Keratinocyte (primary cell): Measurements from ENCODE around the gene TMEM45B. TPM values are rescaled to one million over a fixed set of nuclear protein-coding genes. Genes with fewer than 3 reads are reported as not detected.
"Not testable (repeated sequence)": the region's sequence is repeated elsewhere in the genome, so short reads cannot be mapped to it uniquely, and the experiment has no call there.

Experiments
- DNase-seq: peaks from one replicate; pipeline ENCODE4 v3.0.0-alpha.2; 2011; ENCODE audit warnings: low read depth, missing footprints, low spot score
- FAIRE-seq: peaks from 2 replicates; lab custom pipeline; 2011; peaks lifted over from hg19 to GRCh38; lab: Jason Lieb, UNC
- H2AFZ ChIP-seq: 2 replicates; pipeline ENCODE4 v1.6.0; 2012; ENCODE audit warnings: low read length, control low read depth, inconsistent platforms; ENCODE audit not compliant: control insufficient read depth
- H3K27ac ChIP-seq: 2 replicates; pipeline ENCODE4 v1.5.1; 2011; ENCODE audit warnings: low read length; ENCODE audit not compliant: control insufficient read depth, insufficient read depth
- H3K27me3 ChIP-seq: 3 replicates; pipeline ENCODE4 v1.6.0; 2011; ENCODE audit warnings: low read length; ENCODE audit not compliant: control insufficient read depth, insufficient read depth; ENCODE audit errors: extremely low read depth
- H3K36me3 ChIP-seq, 2 experiments: 2 replicates in 1 of 2; 3 replicates in 1 of 2; pipeline ENCODE4 v1.5.1; 2011; ENCODE audit warnings: low read length in 2 of 2, mild to moderate bottlenecking in 1 of 2; ENCODE audit not compliant: control insufficient read depth in 2 of 2, insufficient read depth in 2 of 2; ENCODE audit errors: extremely low read depth in 1 of 2
- H3K4me1 ChIP-seq: 3 replicates; pipeline ENCODE4 v1.5.1; 2011; ENCODE audit warnings: low read length; ENCODE audit not compliant: control insufficient read depth, insufficient read depth; ENCODE audit errors: extremely low read depth
- H3K4me2 ChIP-seq: 3 replicates; pipeline ENCODE4 v1.6.0; 2011; ENCODE audit warnings: low read depth, low read length; ENCODE audit not compliant: control insufficient read depth, insufficient read depth; ENCODE audit errors: extremely low read depth
- H3K4me3 ChIP-seq, 3 experiments: fragments of 200-600 bp in 1 of 3; sonication (generic) in 1 of 3; 2 replicates in 2 of 3; 3 replicates in 1 of 3; pipeline ENCODE4 v1.5.1; 2011 to 2016; ENCODE audit warnings: low read length in 3 of 3, mild to moderate bottlenecking in 3 of 3, control low read depth in 2 of 3, inconsistent platforms in 1 of 3, low read depth in 1 of 3, mixed read lengths in 1 of 3, mixed run types in 1 of 3, moderate library complexity in 1 of 3; ENCODE audit not compliant: control insufficient read depth in 2 of 3, insufficient read depth in 2 of 3; ENCODE audit errors: extremely low read depth in 1 of 3
- H3K79me2 ChIP-seq: 2 replicates; pipeline ENCODE4 v1.6.0; 2012; ENCODE audit warnings: low read length; ENCODE audit not compliant: control insufficient read depth, insufficient read depth
- H3K9ac ChIP-seq: 3 replicates; pipeline ENCODE4 v1.6.0; 2011; ENCODE audit warnings: low read length; ENCODE audit not compliant: control insufficient read depth, insufficient read depth; ENCODE audit errors: extremely low read depth
- H3K9me1 ChIP-seq: 3 replicates; pipeline ENCODE4 v1.6.0; 2011; ENCODE audit warnings: low read length; ENCODE audit not compliant: control insufficient read depth, insufficient read depth; ENCODE audit errors: extremely low read depth
- H3K9me3 ChIP-seq: 2 replicates; pipeline ENCODE4 v1.5.1; 2012; ENCODE audit warnings: low read depth, low read length; ENCODE audit not compliant: control insufficient read depth
- H4K20me1 ChIP-seq: 3 replicates; pipeline ENCODE4 v1.6.0; 2011; ENCODE audit warnings: low read length; ENCODE audit not compliant: control insufficient read depth, insufficient read depth; ENCODE audit errors: extremely low read depth
- EZH2 ChIP-seq: IDR thresholded peaks from one replicate; pipeline ENCODE4 v1.6.1; 2012; ENCODE audit warnings: inconsistent platforms, mild to moderate bottlenecking, low read length, moderate library complexity
- dilution Hi-C: fragments of 300-500 bp; cut with MboI; formaldehyde crosslinking; loops from one replicate; pipeline ENCODE4 v1.7.0; 2020; ENCODE audit warnings: low sequenced_read_pairs; ENCODE audit not compliant: extremely low pct_ligation_motif_present
- polyA plus RNA-seq, 5 experiments: library from polyadenylated mRNA; depleted of rRNA in 3 of 5; stranded (reverse) in 3 of 5; stranded (forward) in 1 of 5; unstranded in 1 of 5; fragments of >200 nt; gene quantifications; 1 replicate in 1 of 5; 2 replicates in 3 of 5; 3 replicates in 1 of 5; pipeline versions ENCODE4 v1.2.1 to v1.2.3, GENCODE V29; 2011 to 2012; ENCODE audit warnings: missing spikeins in 2 of 5, low read depth in 1 of 5, low replicate concordance in 1 of 5
- TF ChIP-seq, protein P1 (sequence below), 3 experiments: IDR thresholded peaks in 1 of 3; conservative IDR thresholded peaks in 1 of 3; optimal IDR thresholded peaks in 1 of 3; 2 replicates in 2 of 3; 3 replicates in 1 of 3; pipeline versions ENCODE3 to v1.5.1; 2011; ENCODE audit warnings: low read length in 3 of 3, mild to moderate bottlenecking in 3 of 3, moderate library complexity in 2 of 3, control low read depth in 1 of 3, inconsistent platforms in 1 of 3; ENCODE audit not compliant: insufficient read depth in 2 of 3; ENCODE audit errors: extremely low read depth in 1 of 3

Gene TMEM45B
- polyA plus RNA-seq, 1 donor (not counting 4 experiments of a cell fraction or from before 2014, with no cell fraction given): 2.6 TPM

- FAIRE-seq (no peak), DNase-seq (no peak)
- TF ChIP-seq, protein P1, sequence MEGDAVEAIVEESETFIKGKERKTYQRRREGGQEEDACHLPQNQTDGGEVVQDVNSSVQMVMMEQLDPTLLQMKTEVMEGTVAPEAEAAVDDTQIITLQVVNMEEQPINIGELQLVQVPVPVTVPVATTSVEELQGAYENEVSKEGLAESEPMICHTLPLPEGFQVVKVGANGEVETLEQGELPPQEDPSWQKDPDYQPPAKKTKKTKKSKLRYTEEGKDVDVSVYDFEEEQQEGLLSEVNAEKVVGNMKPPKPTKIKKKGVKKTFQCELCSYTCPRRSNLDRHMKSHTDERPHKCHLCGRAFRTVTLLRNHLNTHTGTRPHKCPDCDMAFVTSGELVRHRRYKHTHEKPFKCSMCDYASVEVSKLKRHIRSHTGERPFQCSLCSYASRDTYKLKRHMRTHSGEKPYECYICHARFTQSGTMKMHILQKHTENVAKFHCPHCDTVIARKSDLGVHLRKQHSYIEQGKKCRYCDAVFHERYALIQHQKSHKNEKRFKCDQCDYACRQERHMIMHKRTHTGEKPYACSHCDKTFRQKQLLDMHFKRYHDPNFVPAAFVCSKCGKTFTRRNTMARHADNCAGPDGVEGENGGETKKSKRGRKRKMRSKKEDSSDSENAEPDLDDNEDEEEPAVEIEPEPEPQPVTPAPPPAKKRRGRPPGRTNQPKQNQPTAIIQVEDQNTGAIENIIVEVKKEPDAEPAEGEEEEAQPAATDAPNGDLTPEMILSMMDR (optimal IDR thresholded peaks at IDR 0.05 in 1 of 3, IDR thresholded peaks at IDR 0.05 in 1 of 3, conservative IDR thresholded peaks at IDR 0.05 in 1 of 3; ENCODE audit: extremely low read depth in 1 of 3, insufficient read depth in 2 of 3, low read length in 3 of 3): no peak
- no peak for TF ChIP-seq EZH2
- Histone ChIP-seq H3K4me3 (no peak overlapping the region), H4K20me1 (no peaks in the 10 kb centered on the region), H3K27me3 (peaks cover 8% of the 10 kb centered on the region), H2AFZ (no peak overlapping the region), H3K9ac (no peak overlapping the region), H3K79me2 (no peaks in the 10 kb centered on the region), H3K27ac (no peak overlapping the region), H3K9me3 (no peaks in the 10 kb centered on the region), H3K9me1 (no peaks in the 10 kb centered on the region), H3K4me1 (peaks cover 15% of the 10 kb centered on the region), H3K36me3 (no peaks in the 10 kb centered on the region), H3K4me2 (no peak overlapping the region)
- dilution Hi-C loops: no loop called here
Measured at GRCh38 chr11:129817534-129818051, 1.9 kb downstream of the TMEM45B start.

GRCh38 chr11:129818236-129818635 is 2.6 kb downstream of the TMEM45B start:
- H3K4me3 ChIP-seq, H2AFZ ChIP-seq, H4K20me1 ChIP-seq, H3K36me3 ChIP-seq, dilution Hi-C loops, H3K9ac ChIP-seq, H3K27ac ChIP-seq, H3K4me2 ChIP-seq, H3K9me3 ChIP-seq, DNase-seq, H3K9me1 ChIP-seq, H3K27me3 ChIP-seq, H3K79me2 ChIP-seq: not testable (repeated sequence)
- peaks cover 18% of the 10 kb centered on the region for H3K4me1 ChIP-seq
- FAIRE-seq: peak; percentile 17

DNA sequence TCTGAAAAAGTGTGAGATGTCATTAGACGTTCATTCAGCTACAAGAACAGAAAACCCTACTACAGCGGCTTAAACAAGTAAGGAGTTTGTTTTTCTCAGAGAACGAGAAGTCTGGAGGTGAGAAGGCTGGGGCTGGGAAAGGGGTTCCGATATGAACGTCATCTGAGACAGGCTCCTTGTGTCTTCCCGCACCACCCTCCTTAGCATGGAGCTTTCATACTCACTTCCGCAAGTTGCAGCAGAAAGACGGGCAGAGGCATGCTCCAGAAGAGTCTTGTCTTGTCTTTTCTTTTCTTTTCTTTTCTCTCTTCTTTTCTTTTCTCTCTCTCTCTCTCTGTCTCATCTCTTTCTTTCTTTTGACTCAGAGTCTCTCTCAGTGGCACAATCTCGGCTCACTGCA is 3.6 kb downstream of the TMEM45B start:
- H3K4me3 ChIP-seq: no peak overlapping the region
- peaks cover 8% of the 10 kb centered on the region for H3K27me3 ChIP-seq
- no peaks in the 10 kb centered on the region for H4K20me1 ChIP-seq
- peak overlapping the region; percentile 64 for H3K4me2 ChIP-seq
- H3K36me3 ChIP-seq: no peaks in the 10 kb centered on the region
- H3K4me1 ChIP-seq: peaks cover 28% of the 10 kb centered on the region
- FAIRE-seq (peak; percentile 92), DNase-seq (no peak)
- peak overlapping the region; percentile 66 for H2AFZ ChIP-seq
- H3K9me1 ChIP-seq: no peaks in the 10 kb centered on the region
- TF ChIP-seq, protein P1 (optimal IDR thresholded peaks at IDR 0.05 in 1 of 3, IDR thresholded peaks at IDR 0.05 in 1 of 3, conservative IDR thresholded peaks at IDR 0.05 in 1 of 3; ENCODE audit: extremely low read depth in 1 of 3, insufficient read depth in 2 of 3, low read length in 3 of 3): no peak
- TF ChIP-seq EZH2: no peak
- H3K9me3 ChIP-seq: no peaks in the 10 kb centered on the region
- dilution Hi-C loops: no loop called here
- H3K9ac ChIP-seq: peak overlapping the region; percentile 9
- H3K27ac ChIP-seq: peak overlapping the region; percentile 22
- no peaks in the 10 kb centered on the region for H3K79me2 ChIP-seq

- DNase-seq, H2AFZ ChIP-seq, H3K9me1 ChIP-seq, FAIRE-seq, H3K9ac ChIP-seq, H3K9me3 ChIP-seq, H3K27me3 ChIP-seq, H3K4me3 ChIP-seq, H4K20me1 ChIP-seq, H3K4me2 ChIP-seq, H3K79me2 ChIP-seq, H3K27ac ChIP-seq, H3K36me3 ChIP-seq, dilution Hi-C loops: not testable (repeated sequence)
- H3K4me1 ChIP-seq: peaks cover 35% of the 10 kb centered on the region
Measured at GRCh38 chr11:129820228-129820627, 4.6 kb downstream of the TMEM45B start.
